Activated CD8-positive, alpha-beta memory T cell treated with anti-CD3 and anti-CD28 coated beads, Interleukin-2, amount 10 ng/mL, durations not matched to agents 7 days and 5 days (primary cell): ENCODE data around the gene TMEM272. TPM values are rescaled to one million over a fixed set of nuclear protein-coding genes. Genes with fewer than 3 reads are reported as not detected.

Source experiments
- ATAC-seq: fragments of 150-1000 bp; cut with Tn5 transposase; one replicate; pipeline ENCODE4 v1.10.0; 2021; ENCODE audit warnings: moderate library complexity
- CTCF ChIA-PET: fragments of 350-600 bp; sonication (Branson Sonifier 250); formaldehyde crosslinking; loops from one replicate; lab custom pipeline; 2021; ENCODE audit warnings: antibody characterized with exemption; lab: Charles Lee
- DNase-seq: peaks from one replicate; pipeline ENCODE4 v3.0.0-alpha.2; 2020
- H3K27ac Mint-ChIP-seq: one replicate; pipeline ENCODE4 v1.8.0; 2021; ENCODE audit warnings: mild to moderate bottlenecking, mixed read lengths
- H3K27me3 Mint-ChIP-seq: one replicate; pipeline ENCODE4 v1.8.0; 2021; ENCODE audit warnings: mixed read lengths
- H3K36me3 Mint-ChIP-seq: one replicate; pipeline ENCODE4 v1.8.0; 2021; ENCODE audit warnings: mild to moderate bottlenecking, mixed read lengths
- H3K4me1 Mint-ChIP-seq: one replicate; pipeline ENCODE4 v1.8.0; 2021; ENCODE audit warnings: mixed read lengths
- H3K4me3 Mint-ChIP-seq: one replicate; pipeline ENCODE4 v1.8.0; 2021; ENCODE audit warnings: mild to moderate bottlenecking, moderate library complexity, mixed read lengths
- H3K9me3 Mint-ChIP-seq: one replicate; pipeline ENCODE4 v1.8.0; 2022; ENCODE audit warnings: low read depth, mixed read lengths
- total RNA-seq, 2 experiments: library from RNA; stranded (reverse); gene quantifications; one replicate each; pipeline ENCODE4 v1.2.3, GENCODE V29; 2021

Gene TMEM272
- total RNA-seq, 2 experiments from 2014 or later: 0.09 TPM

- Mint-ChIP-seq H3K4me3 (no peak overlapping the region), H3K27ac (no peak overlapping the region), H3K9me3 (no peaks in the 10 kb centered on the region), H3K27me3 (peaks cover 22% of the 10 kb centered on the region), H3K4me1 (peaks cover 10% of the 10 kb centered on the region), H3K36me3 (no peaks in the 10 kb centered on the region)
- DNase-seq: no peak
- CTCF ChIA-PET: interaction anchor here (0.5 to 2.6 kb wide), 16 partner anchors 10 to 282 kb away, joined by 3 to 13 read pairs (median 3); no protein-coding TSS in a partner anchor
- no peak for ATAC-seq
Measured at GRCh38 chr13:51845574-51846318, 769 bp upstream of the TMEM272 start.

GRCh38 chr13:51843529-51843928 is 1.4 kb downstream of the TMEM272 start:
- Mint-ChIP-seq H3K4me1 (peaks cover 6% of the 10 kb centered on the region), H3K36me3 (no peaks in the 10 kb centered on the region), H3K9me3 (no peaks in the 10 kb centered on the region), H3K27ac (no peak overlapping the region), H3K27me3 (peaks cover 22% of the 10 kb centered on the region), H3K4me3 (no peak overlapping the region)
- ATAC-seq (no peak), DNase-seq (no peak)
- CTCF ChIA-PET: interaction anchor here (0.7 to 2.6 kb wide), 3 partner anchors 8 to 29 kb away, joined by 3 to 12 read pairs (median 6); no protein-coding TSS in a partner anchor

- H3K27ac Mint-ChIP-seq: no peak overlapping the region
- peaks cover 22% of the 10 kb centered on the region for H3K27me3 Mint-ChIP-seq
- no peak overlapping the region for H3K4me3 Mint-ChIP-seq
- DNase-seq (no peak), ATAC-seq (no peak)
- H3K4me1 Mint-ChIP-seq: peaks cover 16% of the 10 kb centered on the region
- no peaks in the 10 kb centered on the region for H3K9me3 Mint-ChIP-seq
- no peaks in the 10 kb centered on the region for H3K36me3 Mint-ChIP-seq
- CTCF ChIA-PET: no interaction called here
Measured at GRCh38 chr13:51841732-51842131, 3.2 kb downstream of the TMEM272 start.

DNA sequence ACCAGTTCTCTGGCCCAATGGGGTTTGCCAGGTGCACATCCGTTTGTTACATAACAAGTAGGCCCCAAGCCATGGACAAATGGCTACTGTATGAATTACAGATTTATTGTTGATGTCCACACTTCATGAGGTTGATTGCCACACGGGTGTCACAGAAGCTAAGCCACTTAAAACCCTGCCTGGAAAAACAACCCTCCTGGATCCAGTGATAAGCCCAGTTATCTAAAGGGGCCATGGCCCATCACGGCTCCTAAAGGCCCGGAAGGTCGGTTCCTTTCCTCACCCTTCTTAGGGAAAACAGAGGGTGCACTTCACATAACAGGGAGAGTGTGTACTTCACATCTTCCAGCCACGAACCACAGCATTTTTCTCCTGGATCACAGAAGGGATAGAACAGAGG is 4.1 kb downstream of the TMEM272 start:
- Mint-ChIP-seq H3K4me3 (no peak overlapping the region), H3K36me3 (no peaks in the 10 kb centered on the region), H3K9me3 (no peaks in the 10 kb centered on the region), H3K4me1 (peaks cover 18% of the 10 kb centered on the region), H3K27ac (no peak overlapping the region), H3K27me3 (peaks cover 22% of the 10 kb centered on the region)
- CTCF ChIA-PET: no interaction called here
- no peak for ATAC-seq
- no peak for DNase-seq

GRCh38 chr13:51839711-51840540 is 5.1 kb downstream of the TMEM272 start:
- H3K4me1 Mint-ChIP-seq: peaks cover 12% of the 10 kb centered on the region
- no peak overlapping the region for H3K4me3 Mint-ChIP-seq
- no peak overlapping the region for H3K27ac Mint-ChIP-seq
- ATAC-seq (no peak), DNase-seq (no peak)
- H3K36me3 Mint-ChIP-seq: no peaks in the 10 kb centered on the region
- no peaks in the 10 kb centered on the region for H3K9me3 Mint-ChIP-seq
- peaks cover 22% of the 10 kb centered on the region for H3K27me3 Mint-ChIP-seq
- CTCF ChIA-PET: no interaction called here

DNA sequence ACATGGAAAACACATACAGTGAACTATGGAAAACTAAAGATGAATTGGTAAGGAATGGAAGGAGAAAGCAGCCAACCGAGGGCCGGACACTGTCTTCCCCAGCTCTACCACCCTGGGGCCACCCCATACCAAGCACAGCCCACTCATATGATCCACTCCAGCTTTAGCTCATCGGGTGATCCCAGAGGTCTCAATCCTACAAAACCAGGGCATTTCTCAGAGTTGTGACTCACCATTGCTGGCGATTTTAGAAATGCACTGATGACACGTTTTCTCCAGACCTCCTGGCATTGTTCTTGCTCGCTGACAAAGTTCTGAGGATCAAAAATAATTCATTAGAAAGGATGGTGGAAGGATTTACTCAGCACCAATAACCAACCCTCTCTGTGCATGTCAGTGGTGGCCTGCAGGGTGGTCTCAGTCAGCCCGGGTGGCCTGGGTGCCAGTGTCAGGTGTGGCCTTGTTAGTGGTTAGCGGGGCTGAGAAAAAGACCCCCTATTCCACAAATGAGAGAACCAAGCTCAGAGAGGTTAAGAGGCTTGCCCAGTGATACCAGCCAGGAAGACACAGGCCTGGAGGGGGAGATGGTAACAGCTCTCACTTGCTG is 6.6 kb downstream of the TMEM272 start:
- peaks cover 10% of the 10 kb centered on the region for H3K27me3 Mint-ChIP-seq
- no peak overlapping the region for H3K27ac Mint-ChIP-seq
- no peaks in the 10 kb centered on the region for H3K9me3 Mint-ChIP-seq
- DNase-seq (no peak), ATAC-seq (no peak)
- CTCF ChIA-PET: interaction anchor here (1.4 to 5.5 kb wide), 2 partner anchors 17 to 23 kb away, joined by 5 to 28 read pairs; no protein-coding TSS in a partner anchor
- H3K36me3 Mint-ChIP-seq: no peaks in the 10 kb centered on the region
- peaks cover 18% of the 10 kb centered on the region for H3K4me1 Mint-ChIP-seq
- H3K4me3 Mint-ChIP-seq: no peak overlapping the region

- DNase-seq (no peak), ATAC-seq (no peak)
- Mint-ChIP-seq H3K36me3 (no peaks in the 10 kb centered on the region), H3K27me3 (peaks cover 10% of the 10 kb centered on the region), H3K9me3 (no peaks in the 10 kb centered on the region), H3K27ac (no peak overlapping the region), H3K4me1 (peaks cover 21% of the 10 kb centered on the region), H3K4me3 (no peak overlapping the region)
- CTCF ChIA-PET: interaction anchor here (1.2 to 5.5 kb wide), 2 partner anchors 22 to 290 kb away, joined by 4 to 28 read pairs; no protein-coding TSS in a partner anchor
Measured at GRCh38 chr13:51837016-51837415, 8.0 kb downstream of the TMEM272 start.

DNA sequence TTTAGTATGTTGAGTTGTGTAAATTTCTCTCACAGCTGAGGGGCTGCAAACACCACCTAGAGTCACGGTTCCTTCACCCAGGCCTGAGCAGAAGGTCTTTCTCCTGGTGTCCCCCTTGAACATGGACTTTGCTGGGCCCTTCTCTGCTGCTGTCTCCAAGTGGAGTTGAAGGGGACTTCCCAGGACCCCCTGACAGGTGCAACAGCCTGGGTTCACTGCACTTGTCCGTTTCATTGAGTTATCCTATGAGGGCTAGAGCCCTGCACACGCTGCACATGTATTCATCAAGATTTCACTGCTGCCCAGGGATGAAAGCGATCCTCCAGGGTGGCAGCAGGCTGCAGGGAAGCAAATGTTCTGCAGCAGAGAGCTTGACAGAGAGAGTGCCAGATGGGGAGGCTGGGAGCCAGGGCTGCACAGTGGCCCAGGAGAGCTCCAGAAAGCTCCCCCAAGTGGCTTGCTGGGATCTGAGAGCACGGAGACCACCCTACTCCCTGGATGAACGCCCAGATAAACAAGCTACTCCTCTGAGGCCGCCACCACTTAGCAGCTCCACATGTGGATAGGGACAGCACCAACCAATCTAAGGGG is 10.3 kb downstream of the TMEM272 start:
- Mint-ChIP-seq H3K36me3 (no peaks in the 10 kb centered on the region), H3K27me3 (peaks cover 4% of the 10 kb centered on the region), H3K27ac (no peak overlapping the region), H3K4me3 (no peak overlapping the region), H3K9me3 (no peaks in the 10 kb centered on the region), H3K4me1 (peaks cover 21% of the 10 kb centered on the region)
- ATAC-seq (no peak), DNase-seq (no peak)
- CTCF ChIA-PET: interaction anchor here (0.9 to 5.5 kb wide), 5 partner anchors 9 to 23 kb away, joined by 3 to 28 read pairs (median 3); no protein-coding TSS in a partner anchor

GRCh38 chr13:51833980-51834379 is 11.0 kb downstream of the TMEM272 start:
- H3K9me3 Mint-ChIP-seq: no peaks in the 10 kb centered on the region
- no peak for DNase-seq
- peaks cover 4% of the 10 kb centered on the region for H3K27me3 Mint-ChIP-seq
- no peaks in the 10 kb centered on the region for H3K36me3 Mint-ChIP-seq
- peaks cover 21% of the 10 kb centered on the region for H3K4me1 Mint-ChIP-seq
- ATAC-seq: no peak
- CTCF ChIA-PET: interaction anchor here (0.9 to 5.5 kb wide), 4 partner anchors 9 to 22 kb away, joined by 3 to 28 read pairs (median 4); no protein-coding TSS in a partner anchor
- no peak overlapping the region for H3K4me3 Mint-ChIP-seq
- H3K27ac Mint-ChIP-seq: no peak overlapping the region

DNA sequence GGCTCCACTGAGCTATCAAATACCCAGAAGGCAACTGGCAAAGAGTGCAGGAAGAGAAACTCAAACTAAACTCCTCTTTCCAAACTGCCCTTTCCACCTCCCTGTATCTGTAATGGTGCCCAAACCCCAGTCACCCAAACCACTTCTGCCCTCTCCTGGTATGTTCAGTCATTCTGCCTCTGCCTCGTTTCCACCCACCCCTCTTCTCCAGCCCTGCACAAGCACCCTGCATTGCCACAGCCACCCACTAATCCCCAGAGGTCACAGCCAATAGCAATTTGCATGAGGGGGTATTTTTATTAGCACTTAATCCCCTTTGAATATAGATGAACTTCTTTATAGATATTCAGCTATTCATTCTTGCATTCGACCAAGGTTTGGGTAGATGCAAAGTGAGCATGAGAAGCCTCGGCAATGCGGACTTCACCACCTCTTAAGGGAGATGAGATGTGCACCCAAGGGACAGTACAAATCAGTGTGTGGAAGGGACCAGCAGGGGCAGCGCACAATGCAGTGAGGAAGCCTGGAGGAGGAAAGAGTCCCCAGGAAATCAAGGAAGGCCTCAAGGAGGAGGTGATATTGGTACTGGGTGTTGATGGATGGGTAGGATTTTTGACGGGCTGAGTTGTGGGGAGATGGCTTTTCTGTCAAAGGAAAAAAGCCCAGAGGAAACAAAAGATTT is 12.4 kb downstream of the TMEM272 start:
- peaks cover 4% of the 10 kb centered on the region for H3K27me3 Mint-ChIP-seq
- no peaks in the 10 kb centered on the region for H3K36me3 Mint-ChIP-seq
- CTCF ChIA-PET: interaction anchor here (0.8 to 3.1 kb wide), 7 partner anchors 10 to 35 kb away, joined by 3 to 43 read pairs (median 7); partner anchors contain the start of gene TMEM272
- ATAC-seq: peak; percentile 87
- peaks cover 20% of the 10 kb centered on the region for H3K4me1 Mint-ChIP-seq
- H3K9me3 Mint-ChIP-seq: no peaks in the 10 kb centered on the region
- no peak overlapping the region for H3K4me3 Mint-ChIP-seq
- DNase-seq: peak; percentile 62
- no peak overlapping the region for H3K27ac Mint-ChIP-seq

DNA sequence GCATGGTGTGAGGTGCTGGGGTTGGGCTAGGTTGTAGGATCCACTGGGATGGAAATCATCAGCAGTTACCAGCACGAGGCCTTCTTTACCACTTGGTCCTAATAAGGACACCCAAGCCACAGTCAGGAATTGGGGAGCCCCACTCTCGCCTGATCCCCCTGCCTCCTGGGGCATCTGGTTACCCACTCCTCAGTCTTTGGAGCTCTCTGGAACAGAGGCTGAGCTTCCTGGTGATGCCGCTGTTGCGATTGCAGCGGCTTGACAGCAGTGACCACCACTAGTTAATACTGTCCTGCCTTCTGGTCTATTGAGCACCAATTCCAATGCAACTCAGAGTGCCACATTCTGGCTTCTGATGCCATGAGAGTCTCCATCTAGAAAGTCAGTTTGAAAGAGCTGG is 13.5 kb downstream of the TMEM272 start:
- ATAC-seq: no peak
- peaks cover 4% of the 10 kb centered on the region for H3K27me3 Mint-ChIP-seq
- no peaks in the 10 kb centered on the region for H3K36me3 Mint-ChIP-seq
- no peak for DNase-seq
- no peak overlapping the region for H3K4me3 Mint-ChIP-seq
- CTCF ChIA-PET: interaction anchor here (1.3 to 3.1 kb wide), 4 partner anchors 8 to 19 kb away, joined by 7 to 43 read pairs (median 10); no protein-coding TSS in a partner anchor
- no peak overlapping the region for H3K27ac Mint-ChIP-seq
- H3K9me3 Mint-ChIP-seq: no peaks in the 10 kb centered on the region
- peaks cover 14% of the 10 kb centered on the region for H3K4me1 Mint-ChIP-seq

DNA sequence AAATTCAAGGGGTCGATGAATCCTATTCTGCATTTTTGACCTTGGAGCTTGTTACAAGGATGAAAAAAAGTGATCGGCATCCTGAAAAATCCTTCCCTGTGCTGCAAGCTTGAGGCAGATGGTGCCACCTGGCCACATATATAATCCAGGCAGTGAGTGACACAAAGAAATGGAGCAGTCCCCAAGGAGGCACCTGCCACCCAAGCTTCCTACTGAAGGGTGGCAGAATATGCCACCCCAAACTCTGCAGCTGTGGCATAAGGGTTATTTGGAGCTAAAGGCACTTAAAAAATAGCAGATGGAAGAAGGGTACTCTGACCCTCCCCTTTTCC is 15.4 kb downstream of the TMEM272 start:
- CTCF ChIA-PET: interaction anchor here (0.7 to 3.2 kb wide), 2 partner anchors 9 to 14 kb away, joined by 4 to 16 read pairs; no protein-coding TSS in a partner anchor
- H3K9me3 Mint-ChIP-seq: no peaks in the 10 kb centered on the region
- no peak for ATAC-seq
- no peaks in the 10 kb centered on the region for H3K36me3 Mint-ChIP-seq
- DNase-seq: no peak
- H3K4me1 Mint-ChIP-seq: peaks cover 32% of the 10 kb centered on the region
- H3K4me3 Mint-ChIP-seq: no peak overlapping the region
- peaks cover 4% of the 10 kb centered on the region for H3K27me3 Mint-ChIP-seq
- H3K27ac Mint-ChIP-seq: no peak overlapping the region
